ENCODE results near the gene FBXO36.
"Not testable (repeated sequence)": the region's sequence is repeated elsewhere in the genome, so short reads cannot be mapped to it uniquely, and the experiment has no call there.

The FBXO36 gene

GRCh38 chr2:229889023-229889422 is 33.3 kb upstream of the FBXO36 start:
- Histone ChIP-seq H3K36me3 (ENCODE audit: insufficient read depth, low read length) (peaks cover 12% of the 10 kb centered on the region), H3K27me3 (ENCODE audit: control insufficient read depth, insufficient read depth, low read length) (no peaks in the 10 kb centered on the region), H3K4me3 (ENCODE audit: low read length) (no peak overlapping the region), H3K9me3 (replicated peaks; ENCODE audit: low read length) (no peaks in the 10 kb centered on the region), H3K9ac (ENCODE audit: low read depth, low read length) (no peak overlapping the region), H3K4me2 (ENCODE audit: low read length) (no peak overlapping the region), H3K4me1 (ENCODE audit: control insufficient read depth, insufficient read depth, low read length) (peaks cover 6% of the 10 kb centered on the region)

- no peaks in the 10 kb centered on the region for H3K27me3 ChIP-seq (ENCODE audit: control insufficient read depth, insufficient read depth, low read length)
- H3K4me2 ChIP-seq (ENCODE audit: low read length) = no peak overlapping the region
- no peak overlapping the region for H3K9ac ChIP-seq (ENCODE audit: low read depth, low read length)
- H3K9me3 ChIP-seq (replicated peaks; ENCODE audit: low read length) = no peaks in the 10 kb centered on the region
- no peak overlapping the region for H3K4me3 ChIP-seq (ENCODE audit: low read length)
- peaks cover 22% of the 10 kb centered on the region for H3K36me3 ChIP-seq (ENCODE audit: insufficient read depth, low read length)
- H3K4me1 ChIP-seq (ENCODE audit: control insufficient read depth, insufficient read depth, low read length) = peaks cover 7% of the 10 kb centered on the region
These were observed 25.4 kb upstream of the FBXO36 start for GRCh38 chr2:229896857-229897256.

- H3K9me3 ChIP-seq (replicated peaks; ENCODE audit: low read length) = no peaks in the 10 kb centered on the region
- H3K9ac ChIP-seq (ENCODE audit: low read depth, low read length) = no peak overlapping the region
- peaks cover 28% of the 10 kb centered on the region for H3K36me3 ChIP-seq (ENCODE audit: insufficient read depth, low read length)
- no peaks in the 10 kb centered on the region for H3K27me3 ChIP-seq (ENCODE audit: control insufficient read depth, insufficient read depth, low read length)
- no peak overlapping the region for H3K4me3 ChIP-seq (ENCODE audit: low read length)
- H3K4me1 ChIP-seq (ENCODE audit: control insufficient read depth, insufficient read depth, low read length) = peaks cover 11% of the 10 kb centered on the region
- H3K4me2 ChIP-seq (ENCODE audit: low read length) = no peak overlapping the region
These were observed 22.7 kb upstream of the FBXO36 start for GRCh38 chr2:229899604-229900003.

GRCh38 chr2:229900012-229900411 is 22.3 kb upstream of the FBXO36 start:
- no peak overlapping the region for H3K4me3 ChIP-seq (ENCODE audit: low read length)
- H3K4me1 ChIP-seq (ENCODE audit: control insufficient read depth, insufficient read depth, low read length) = peaks cover 11% of the 10 kb centered on the region
- H3K27me3 ChIP-seq (ENCODE audit: control insufficient read depth, insufficient read depth, low read length) = no peaks in the 10 kb centered on the region
- H3K4me2 ChIP-seq (ENCODE audit: low read length) = no peak overlapping the region
- no peak overlapping the region for H3K9ac ChIP-seq (ENCODE audit: low read depth, low read length)
- H3K9me3 ChIP-seq (replicated peaks; ENCODE audit: low read length) = no peaks in the 10 kb centered on the region
- H3K36me3 ChIP-seq (ENCODE audit: insufficient read depth, low read length) = peaks cover 30% of the 10 kb centered on the region

- H3K9me3 ChIP-seq (replicated peaks; ENCODE audit: low read length); H3K9ac ChIP-seq (ENCODE audit: low read depth, low read length); H3K4me2 ChIP-seq (ENCODE audit: low read length); H3K27me3 ChIP-seq (ENCODE audit: control insufficient read depth, insufficient read depth, low read length); H3K4me3 ChIP-seq (ENCODE audit: low read length): not testable (repeated sequence)
- peaks cover 32% of the 10 kb centered on the region for H3K36me3 ChIP-seq (ENCODE audit: insufficient read depth, low read length)
- H3K4me1 ChIP-seq (ENCODE audit: control insufficient read depth, insufficient read depth, low read length) = peaks cover 11% of the 10 kb centered on the region
These were observed 21.8 kb upstream of the FBXO36 start for GRCh38 chr2:229900514-229900913.

GRCh38 chr2:229901819-229902218 is 20.5 kb upstream of the FBXO36 start:
- Histone ChIP-seq H3K4me2 (ENCODE audit: low read length) (peak overlapping the region; percentile 22), H3K9ac (ENCODE audit: low read depth, low read length) (peak overlapping the region; percentile 21), H3K36me3 (ENCODE audit: insufficient read depth, low read length) (peaks cover 32% of the 10 kb centered on the region), H3K4me3 (ENCODE audit: low read length) (no peak overlapping the region), H3K9me3 (replicated peaks; ENCODE audit: low read length) (no peaks in the 10 kb centered on the region), H3K27me3 (ENCODE audit: control insufficient read depth, insufficient read depth, low read length) (no peaks in the 10 kb centered on the region), H3K4me1 (ENCODE audit: control insufficient read depth, insufficient read depth, low read length) (peaks cover 11% of the 10 kb centered on the region)

- H3K4me1 ChIP-seq (ENCODE audit: control insufficient read depth, insufficient read depth, low read length) = peaks cover 11% of the 10 kb centered on the region
- H3K36me3 ChIP-seq (ENCODE audit: insufficient read depth, low read length) = peaks cover 38% of the 10 kb centered on the region
- no peaks in the 10 kb centered on the region for H3K27me3 ChIP-seq (ENCODE audit: control insufficient read depth, insufficient read depth, low read length)
- H3K4me3 ChIP-seq (ENCODE audit: low read length) = no peak overlapping the region
- no peaks in the 10 kb centered on the region for H3K9me3 ChIP-seq (replicated peaks; ENCODE audit: low read length)
- no peak overlapping the region for H3K9ac ChIP-seq (ENCODE audit: low read depth, low read length)
- no peak overlapping the region for H3K4me2 ChIP-seq (ENCODE audit: low read length)
These were observed 19.3 kb upstream of the FBXO36 start for GRCh38 chr2:229903037-229903436.

- Histone ChIP-seq H3K4me2 (ENCODE audit: low read length) (no peak overlapping the region), H3K9me3 (replicated peaks; ENCODE audit: low read length) (no peaks in the 10 kb centered on the region), H3K9ac (ENCODE audit: low read depth, low read length) (no peak overlapping the region), H3K4me1 (ENCODE audit: control insufficient read depth, insufficient read depth, low read length) (peaks cover 19% of the 10 kb centered on the region), H3K27me3 (ENCODE audit: control insufficient read depth, insufficient read depth, low read length) (no peaks in the 10 kb centered on the region), H3K36me3 (ENCODE audit: insufficient read depth, low read length) (peaks cover 32% of the 10 kb centered on the region), H3K4me3 (ENCODE audit: low read length) (no peak overlapping the region)
These were observed 16.7 kb upstream of the FBXO36 start for GRCh38 chr2:229905601-229906000.

GRCh38 chr2:229909090-229909489 is 13.2 kb upstream of the FBXO36 start:
- Histone ChIP-seq H3K36me3 (ENCODE audit: insufficient read depth, low read length) (peaks cover 22% of the 10 kb centered on the region), H3K4me2 (ENCODE audit: low read length) (no peak overlapping the region), H3K4me1 (ENCODE audit: control insufficient read depth, insufficient read depth, low read length) (peaks cover 14% of the 10 kb centered on the region), H3K27me3 (ENCODE audit: control insufficient read depth, insufficient read depth, low read length) (no peaks in the 10 kb centered on the region), H3K4me3 (ENCODE audit: low read length) (no peak overlapping the region), H3K9me3 (replicated peaks; ENCODE audit: low read length) (no peaks in the 10 kb centered on the region), H3K9ac (ENCODE audit: low read depth, low read length) (no peak overlapping the region)

- Histone ChIP-seq H3K27me3 (ENCODE audit: control insufficient read depth, insufficient read depth, low read length) (no peaks in the 10 kb centered on the region), H3K9me3 (replicated peaks; ENCODE audit: low read length) (no peaks in the 10 kb centered on the region)
These were observed 12.0 kb upstream of the FBXO36 start for GRCh38 chr2:229910147-229910831.

GRCh38 chr2:229910832-229911412 is 11.4 kb upstream of the FBXO36 start:
- Histone ChIP-seq H3K4me1 (ENCODE audit: control insufficient read depth, insufficient read depth, low read length) (peaks cover 14% of the 10 kb centered on the region), H3K36me3 (ENCODE audit: insufficient read depth, low read length) (peaks cover 18% of the 10 kb centered on the region), H3K9ac (ENCODE audit: low read depth, low read length) (no peak overlapping the region)

More at GRCh38 chr2:229910147-229910831, 12.0 kb upstream of the FBXO36 start:
- peaks cover 14% of the 10 kb centered on the region for H3K4me1 ChIP-seq (ENCODE audit: control insufficient read depth, insufficient read depth, low read length)
- peaks cover 20% of the 10 kb centered on the region for H3K36me3 ChIP-seq (ENCODE audit: insufficient read depth, low read length)
- H3K4me3 ChIP-seq (ENCODE audit: low read length) = no peak overlapping the region
- H3K9ac ChIP-seq (ENCODE audit: low read depth, low read length) = no peak overlapping the region
- H3K4me2 ChIP-seq (ENCODE audit: low read length) = no peak overlapping the region

GRCh38 chr2:229914171-229914570 is 8.1 kb upstream of the FBXO36 start:
- peaks cover 13% of the 10 kb centered on the region for H3K4me1 ChIP-seq (ENCODE audit: control insufficient read depth, insufficient read depth, low read length)
- no peak overlapping the region for H3K9ac ChIP-seq (ENCODE audit: low read depth, low read length)
- peaks cover 30% of the 10 kb centered on the region for H3K36me3 ChIP-seq (ENCODE audit: insufficient read depth, low read length)
- H3K9me3 ChIP-seq (replicated peaks; ENCODE audit: low read length) = no peaks in the 10 kb centered on the region
- no peak overlapping the region for H3K4me2 ChIP-seq (ENCODE audit: low read length)
- H3K4me3 ChIP-seq (ENCODE audit: low read length) = no peak overlapping the region
- H3K27me3 ChIP-seq (ENCODE audit: control insufficient read depth, insufficient read depth, low read length) = no peaks in the 10 kb centered on the region

More at GRCh38 chr2:229910832-229911412, 11.4 kb upstream of the FBXO36 start:
- H3K27me3 ChIP-seq (ENCODE audit: control insufficient read depth, insufficient read depth, low read length) = no peaks in the 10 kb centered on the region
- no peaks in the 10 kb centered on the region for H3K9me3 ChIP-seq (replicated peaks; ENCODE audit: low read length)
- H3K4me3 ChIP-seq (ENCODE audit: low read length) = no peak overlapping the region
- no peak overlapping the region for H3K4me2 ChIP-seq (ENCODE audit: low read length)

Measured in skeletal muscle satellite cell (primary cell).